ENCODE data around the gene ZNF544. TPM values are rescaled to one million over a fixed set of nuclear protein-coding genes. Genes with fewer than 3 reads are reported as not detected.
A peak's percentile ranks its signal among the peaks of the same experiment; 100 is the strongest.

Gene ZNF544
- total RNA-seq, 3 donors from 2014 or later: 12.1 to 30.5 (median 27.6) TPM

- ATAC-seq: peak; percentile 98
- Histone ChIP-seq H3K4me1 (ENCODE audit: low read depth) (no peaks in the 10 kb centered on the region), H3K9me3 (peaks cover 36% of the 10 kb centered on the region), H3K36me3 (ENCODE audit: low read depth) (no peaks in the 10 kb centered on the region), H3K4me3 (peak within 1 kb of the TSS; percentile 80)
- intact Hi-C loops (cut with DNase I, micrococcal nuclease): no loop called here
- TF ChIP-seq, protein P1, sequence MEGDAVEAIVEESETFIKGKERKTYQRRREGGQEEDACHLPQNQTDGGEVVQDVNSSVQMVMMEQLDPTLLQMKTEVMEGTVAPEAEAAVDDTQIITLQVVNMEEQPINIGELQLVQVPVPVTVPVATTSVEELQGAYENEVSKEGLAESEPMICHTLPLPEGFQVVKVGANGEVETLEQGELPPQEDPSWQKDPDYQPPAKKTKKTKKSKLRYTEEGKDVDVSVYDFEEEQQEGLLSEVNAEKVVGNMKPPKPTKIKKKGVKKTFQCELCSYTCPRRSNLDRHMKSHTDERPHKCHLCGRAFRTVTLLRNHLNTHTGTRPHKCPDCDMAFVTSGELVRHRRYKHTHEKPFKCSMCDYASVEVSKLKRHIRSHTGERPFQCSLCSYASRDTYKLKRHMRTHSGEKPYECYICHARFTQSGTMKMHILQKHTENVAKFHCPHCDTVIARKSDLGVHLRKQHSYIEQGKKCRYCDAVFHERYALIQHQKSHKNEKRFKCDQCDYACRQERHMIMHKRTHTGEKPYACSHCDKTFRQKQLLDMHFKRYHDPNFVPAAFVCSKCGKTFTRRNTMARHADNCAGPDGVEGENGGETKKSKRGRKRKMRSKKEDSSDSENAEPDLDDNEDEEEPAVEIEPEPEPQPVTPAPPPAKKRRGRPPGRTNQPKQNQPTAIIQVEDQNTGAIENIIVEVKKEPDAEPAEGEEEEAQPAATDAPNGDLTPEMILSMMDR (IDR thresholded peaks at IDR 0.05): no peak
- DNase-seq: peak; percentile 98 to 99 (median 98)
Observed at GRCh38 chr19:58278541-58279041, 49.9 kb downstream of the ZNF544 start, which contains the start of gene ZNF8. Gene ZNF8, plus strand, starts transcription at chr19:58278955. Its CDS starts 127 bp downstream, at chr19:58279082.

DNA sequence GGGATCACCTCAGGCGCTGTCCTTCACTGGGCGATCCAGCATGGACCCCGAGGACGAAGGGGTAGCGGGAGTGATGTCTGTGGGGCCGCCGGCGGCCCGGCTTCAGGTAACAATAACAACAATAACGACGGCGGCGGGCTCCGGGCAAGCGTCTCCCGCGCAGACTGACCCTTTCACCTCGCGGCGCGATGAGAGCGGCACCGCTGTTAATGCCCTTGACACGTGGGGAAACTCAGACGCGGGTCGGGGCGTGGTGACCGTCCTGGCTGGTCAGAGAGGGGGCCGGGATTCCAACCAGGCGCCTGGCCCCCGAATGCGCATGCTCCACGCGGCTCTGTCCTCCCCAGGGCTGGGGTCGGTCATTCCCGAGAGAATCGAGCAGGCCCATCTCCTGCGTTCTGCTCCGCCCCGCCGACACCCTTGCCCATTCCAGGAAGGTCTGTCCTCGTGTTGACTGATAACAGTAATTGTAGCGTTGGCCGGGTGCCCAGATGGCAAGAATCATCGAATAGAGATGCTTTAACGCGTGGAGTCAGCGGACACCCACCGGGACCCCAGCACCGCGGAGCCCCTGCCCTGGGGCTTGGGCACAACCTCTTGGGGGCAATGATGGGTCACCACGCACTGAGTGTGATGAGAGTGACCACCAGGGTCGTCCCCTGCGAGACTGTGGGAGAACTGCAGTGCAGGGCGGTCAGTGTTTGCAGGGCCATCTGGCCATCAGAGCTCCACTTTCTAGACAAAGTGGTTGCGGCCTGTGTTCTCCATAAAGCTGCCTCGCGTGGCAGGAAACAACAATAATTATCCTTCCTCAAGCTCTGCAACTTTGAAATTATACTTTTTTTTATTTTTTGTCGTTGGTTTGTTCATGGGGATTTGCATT is 50.6 kb downstream of the ZNF544 start:
- Histone ChIP-seq H3K4me1 (ENCODE audit: low read depth) (no peaks in the 10 kb centered on the region), H3K9me3 (peaks cover 33% of the 10 kb centered on the region), H3K36me3 (ENCODE audit: low read depth) (no peaks in the 10 kb centered on the region), H3K4me3 (peak overlapping the region; percentile 80)
- intact Hi-C loops (cut with DNase I, micrococcal nuclease): no loop called here
- TF ChIP-seq, protein P1 (IDR thresholded peaks at IDR 0.05): no peak
- ATAC-seq (peak; percentile 50), DNase-seq (peak; percentile 73 to 83 (median 77))

DNA sequence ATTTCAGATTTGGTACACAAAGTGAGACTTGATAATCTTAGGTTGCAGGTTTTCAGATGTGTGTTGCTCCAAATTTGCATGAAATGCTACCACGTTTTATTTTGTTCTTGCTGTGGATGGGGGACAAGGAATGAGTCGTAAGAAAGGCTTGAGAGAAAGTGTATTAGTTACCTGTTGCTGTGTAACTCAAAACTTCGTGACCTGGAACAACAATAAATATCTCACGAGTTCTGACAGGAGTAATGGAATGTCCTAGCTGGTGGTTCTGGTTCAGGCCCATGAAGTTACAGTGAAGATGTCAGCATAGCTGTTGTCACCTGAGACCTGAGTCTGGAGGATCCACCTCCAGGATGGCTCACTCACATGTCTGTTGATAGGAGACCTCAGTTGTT is 51.2 kb downstream of the ZNF544 start:
- no peak overlapping the region for H3K4me3 ChIP-seq
- no peak for ATAC-seq
- no peaks in the 10 kb centered on the region for H3K36me3 ChIP-seq (ENCODE audit: low read depth)
- DNase-seq: no peak
- TF ChIP-seq, protein P1 (IDR thresholded peaks at IDR 0.05): no peak
- no peaks in the 10 kb centered on the region for H3K4me1 ChIP-seq (ENCODE audit: low read depth)
- peaks cover 28% of the 10 kb centered on the region for H3K9me3 ChIP-seq
- intact Hi-C loops (cut with DNase I, micrococcal nuclease): no loop called here

DNA sequence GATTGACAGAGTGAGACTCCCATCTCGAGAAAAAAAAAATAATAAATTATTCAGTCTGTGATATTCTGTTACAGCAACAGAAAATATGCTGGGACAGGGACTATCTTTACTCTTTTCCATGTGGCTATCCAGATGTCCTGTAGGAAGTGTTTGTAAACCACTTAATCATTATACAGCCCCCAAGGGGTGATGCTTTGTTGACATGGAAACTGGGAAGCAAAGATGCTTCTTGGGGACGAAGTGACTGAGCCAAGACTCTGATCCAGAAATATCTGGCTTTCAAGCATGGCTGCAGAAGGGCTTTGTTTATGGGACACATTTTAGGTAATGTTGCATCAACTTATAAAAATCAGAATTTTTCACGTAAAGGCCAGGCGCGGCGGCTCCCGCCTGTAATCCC is 55.5 kb downstream of the ZNF544 start:
- intact Hi-C loops (cut with DNase I, micrococcal nuclease): no loop called here
- peaks cover 11% of the 10 kb centered on the region for H3K9me3 ChIP-seq

DNA sequence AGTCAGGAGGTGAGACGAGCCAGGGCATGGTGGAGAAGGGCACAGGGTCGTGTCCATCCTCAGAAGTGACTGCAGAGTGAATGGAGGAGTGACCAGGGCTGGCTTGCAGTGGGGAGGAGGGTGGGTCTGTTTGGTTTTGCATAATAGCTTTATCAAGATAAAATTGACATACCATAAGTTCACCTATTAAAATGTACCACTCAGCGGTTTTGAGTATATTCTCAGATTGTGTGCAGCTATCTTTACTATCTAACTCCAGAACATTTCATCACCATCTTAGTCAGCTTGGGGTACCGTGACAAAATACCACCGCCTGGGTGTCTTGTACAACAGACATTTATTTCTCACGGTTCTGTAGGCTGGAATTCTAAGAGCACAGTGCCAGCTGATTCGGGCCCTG is 63.2 kb downstream of the ZNF544 start:
- TF ChIP-seq, protein P1 (IDR thresholded peaks at IDR 0.05): no peak
- ATAC-seq (no peak), DNase-seq (no peak)
- Histone ChIP-seq H3K9me3 (peaks cover 62% of the 10 kb centered on the region), H3K36me3 (ENCODE audit: low read depth) (peaks cover 16% of the 10 kb centered on the region), H3K4me3 (no peak overlapping the region), H3K4me1 (ENCODE audit: low read depth) (no peaks in the 10 kb centered on the region)
- intact Hi-C loops (cut with DNase I, micrococcal nuclease): no loop called here

More for the DNA sequence above, 55.5 kb downstream of the ZNF544 start:
- ATAC-seq (no peak), DNase-seq (no peak)
- Histone ChIP-seq H3K36me3 (ENCODE audit: low read depth) (no peaks in the 10 kb centered on the region), H3K4me3 (no peak overlapping the region), H3K4me1 (ENCODE audit: low read depth) (no peaks in the 10 kb centered on the region)
- TF ChIP-seq, protein P1 (IDR thresholded peaks at IDR 0.05): no peak

Data from mucosa of descending colon (tissue), 3 donors.